KBM-7 (cell line): ENCODE data around the gene PPM1H.
A peak's percentile ranks its signal among the peaks of the same experiment; 100 is the strongest.
"Not testable (repeated sequence)": the region's sequence is repeated elsewhere in the genome, so short reads cannot be mapped to it uniquely, and the experiment has no call there.

Experiments
- DNase-seq: peaks from one replicate; pipeline ENCODE4 v3.0.0-alpha.2; 2015
- in situ Hi-C: fragments of 300-500 bp; cut with MboI; formaldehyde crosslinking; loops from 2 replicates; pipeline ENCODE4 v1.14.3; 2020; ENCODE audit warnings: low sequenced_read_pairs, low pct_unique_long_range_greater_than_20kb, mixed read lengths

PPM1H gene

DNA sequence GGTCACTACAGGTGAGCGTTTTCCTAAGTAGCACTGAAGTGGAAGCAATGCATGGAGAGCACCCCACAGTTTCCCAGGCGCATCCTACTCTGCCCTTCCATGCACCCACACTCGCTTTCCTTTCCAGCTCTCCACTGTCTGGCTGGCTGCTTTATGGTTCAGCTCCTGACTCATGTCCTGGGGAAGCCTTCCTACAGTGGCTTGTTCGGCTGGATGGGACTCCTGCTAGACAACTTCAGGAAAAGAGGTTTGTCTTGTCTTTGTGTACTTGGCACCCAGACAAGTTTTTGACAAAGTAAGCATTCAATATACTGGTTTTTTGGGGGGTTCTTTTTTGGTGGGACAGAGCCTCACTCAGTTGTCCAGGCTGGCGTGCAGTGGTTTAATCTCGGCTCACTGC lies 21.6 kb downstream of the PPM1H start:
- in situ Hi-C loops: no loop called here
- DNase-seq: no peak

DNA sequence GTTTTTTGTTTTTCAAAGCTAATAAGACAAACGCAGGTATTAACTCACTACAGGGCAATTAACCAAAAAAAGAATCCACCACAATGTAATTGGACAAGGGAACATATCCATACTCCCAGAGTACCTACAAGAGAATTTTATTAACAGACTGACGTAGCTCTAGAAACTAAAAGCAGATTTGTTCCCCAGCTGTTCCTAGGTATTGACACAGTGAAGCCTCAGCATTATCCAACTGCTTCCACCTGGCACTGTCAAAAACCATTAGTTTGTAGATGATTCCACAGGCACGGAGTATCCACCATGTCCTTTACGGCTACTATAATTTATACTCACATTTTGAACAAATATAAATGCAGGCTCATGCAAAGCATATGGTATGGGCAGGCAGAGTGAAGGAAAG lies 22.3 kb downstream of the PPM1H start:
- in situ Hi-C loops: no loop called here
- no peak for DNase-seq

DNA sequence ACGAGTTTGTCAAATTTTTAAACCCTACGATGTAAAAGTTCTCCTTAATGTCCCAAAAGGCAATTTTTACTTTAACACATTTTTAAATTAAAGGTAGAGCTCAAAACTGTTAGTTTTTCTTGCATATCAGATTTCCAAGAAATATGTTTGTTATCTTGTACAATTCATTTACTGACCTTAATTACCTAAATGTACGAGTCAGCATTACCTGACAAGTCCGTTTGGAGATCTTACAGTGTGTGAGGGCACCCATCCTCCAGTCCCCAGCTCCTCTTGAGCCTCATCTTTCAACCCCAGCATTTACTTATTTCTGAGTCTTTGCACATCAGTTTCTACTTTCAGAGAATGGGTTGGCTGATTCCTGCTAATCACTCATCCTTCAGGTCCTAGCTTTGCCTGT lies 23.7 kb downstream of the PPM1H start:
- no peak for DNase-seq
- in situ Hi-C loops: no loop called here

DNA sequence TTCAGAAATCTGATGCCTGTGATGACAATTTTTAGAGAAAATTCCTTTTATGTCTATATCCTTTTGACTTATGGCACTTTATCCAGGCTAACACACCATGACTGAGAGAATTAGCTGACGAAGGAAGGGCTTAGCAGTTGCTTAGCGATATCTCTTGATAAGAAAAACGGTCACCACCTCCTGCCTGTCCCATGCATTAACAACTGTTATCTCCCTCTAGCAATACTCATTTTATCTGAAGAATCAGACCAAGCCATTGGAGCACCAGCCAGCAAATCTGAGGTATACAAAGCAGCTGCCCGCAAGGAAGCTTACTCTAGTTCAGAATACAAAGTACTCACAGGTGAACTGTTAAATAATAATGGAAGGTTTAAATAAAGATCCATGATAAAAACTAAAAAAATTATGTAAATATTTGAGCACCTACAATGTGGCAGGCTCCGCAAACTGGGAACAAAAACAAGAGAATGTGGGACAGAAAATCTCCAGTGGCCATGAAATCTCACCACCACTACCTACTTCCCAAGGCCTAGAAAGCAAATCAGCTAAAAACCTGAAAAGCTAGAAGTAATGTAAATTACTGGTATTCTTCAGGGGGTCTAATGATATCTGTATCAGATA lies 24.3 kb downstream of the PPM1H start:
- DNase-seq: peak; percentile 25
- in situ Hi-C loops: no loop called here

DNA sequence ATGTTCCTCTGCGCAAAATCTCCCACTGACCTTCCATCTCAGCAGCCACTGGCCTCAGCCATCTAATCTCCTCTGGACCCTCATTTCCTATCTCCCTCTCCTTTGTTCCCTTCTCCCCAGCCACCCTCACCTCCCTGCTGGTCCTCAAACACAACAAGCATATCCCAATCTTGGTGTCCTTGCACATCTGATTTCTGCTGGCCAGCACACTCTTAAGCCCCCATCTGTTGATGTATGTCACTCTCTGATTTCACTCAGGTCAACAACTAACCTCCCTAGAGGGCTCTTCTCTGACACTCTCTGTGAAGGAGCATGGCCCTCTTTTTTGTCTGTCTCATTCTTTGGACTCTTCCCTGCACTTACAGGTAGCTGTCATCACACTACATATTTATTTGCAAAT lies 25.6 kb downstream of the PPM1H start:
- DNase-seq: no peak

DNA sequence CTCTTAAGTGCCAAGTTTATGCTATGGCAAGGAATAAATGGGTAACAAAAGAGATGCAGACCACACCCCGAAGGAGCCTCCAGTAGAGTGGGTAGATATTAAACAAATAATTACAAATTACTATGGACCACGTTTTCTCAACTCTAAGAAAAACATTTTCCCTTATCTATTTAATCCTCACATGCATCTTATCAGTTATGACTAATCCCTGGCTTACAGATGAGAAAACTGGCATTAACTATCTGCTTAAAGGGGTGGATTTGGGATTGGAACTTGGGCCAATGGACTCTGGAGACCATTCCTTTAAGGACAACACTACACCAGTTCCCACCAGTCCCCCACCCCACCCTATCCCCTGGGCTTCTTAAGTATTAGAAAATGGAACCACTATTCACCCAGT lies 26.3 kb downstream of the PPM1H start:
- in situ Hi-C loops: no loop called here
- no peak for DNase-seq

More for the DNA sequence above, 25.6 kb downstream of the PPM1H start:
- in situ Hi-C loops: no loop called here

DNA sequence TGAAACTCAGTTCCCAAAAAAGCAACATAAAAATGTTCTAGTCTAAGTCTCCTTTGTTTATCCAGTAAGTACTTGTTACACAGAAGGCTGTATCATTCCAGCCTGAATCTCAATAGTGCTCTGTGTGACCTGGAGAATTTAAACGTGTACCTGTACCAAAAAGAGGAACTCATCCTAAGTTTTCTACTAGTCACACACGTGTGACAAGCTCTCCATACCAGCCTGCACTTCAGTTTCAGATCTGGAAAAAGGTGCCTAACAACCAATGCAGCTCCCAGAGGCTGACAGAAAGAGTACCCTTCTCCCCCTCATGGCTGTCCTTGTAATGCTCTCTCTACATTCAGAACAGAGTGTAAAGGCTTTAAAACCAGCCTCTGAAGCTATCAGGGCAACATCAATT lies 27.4 kb downstream of the PPM1H start:
- in situ Hi-C loops: no loop called here
- no peak for DNase-seq

DNA sequence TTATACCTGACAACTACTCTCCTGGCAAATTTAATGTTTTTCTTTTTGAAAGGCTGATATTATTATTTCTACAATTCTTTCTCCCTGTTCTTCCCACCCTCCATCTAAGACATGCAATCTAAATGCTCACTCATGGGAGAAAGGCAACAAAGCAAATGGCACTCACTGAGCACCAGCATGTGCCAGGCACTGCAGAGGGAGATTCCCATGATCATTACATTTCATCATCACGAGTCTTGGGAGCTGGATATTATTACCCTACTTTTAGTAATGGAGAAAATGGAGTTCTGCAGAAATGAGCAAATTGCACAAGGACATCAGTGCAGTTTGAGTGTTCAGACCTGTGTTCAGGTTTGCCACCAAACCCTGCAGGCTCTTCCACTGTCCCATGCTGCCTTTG lies 27.9 kb downstream of the PPM1H start:
- in situ Hi-C loops: no loop called here
- DNase-seq: no peak

DNA sequence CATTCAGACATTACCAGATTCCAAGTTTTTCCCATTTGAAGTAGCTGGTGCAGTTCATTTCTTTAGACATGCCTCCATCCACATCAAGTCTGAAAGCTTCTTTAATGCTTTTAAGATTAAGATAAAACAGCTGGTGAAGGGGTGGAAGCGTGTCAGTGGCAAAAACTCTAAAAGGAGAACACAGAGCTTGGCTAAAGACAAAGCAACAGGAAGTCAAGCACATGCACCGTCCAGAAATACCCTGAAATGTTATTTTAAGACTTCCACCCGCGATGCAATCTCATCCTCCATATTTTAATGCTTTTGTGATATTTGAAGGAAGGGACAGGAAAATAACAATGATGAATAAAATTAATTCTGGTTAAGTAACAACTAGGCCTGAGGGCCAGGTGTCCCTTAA lies 31.8 kb downstream of the PPM1H start:
- in situ Hi-C loops: no loop called here
- peak; percentile 70 for DNase-seq

DNA sequence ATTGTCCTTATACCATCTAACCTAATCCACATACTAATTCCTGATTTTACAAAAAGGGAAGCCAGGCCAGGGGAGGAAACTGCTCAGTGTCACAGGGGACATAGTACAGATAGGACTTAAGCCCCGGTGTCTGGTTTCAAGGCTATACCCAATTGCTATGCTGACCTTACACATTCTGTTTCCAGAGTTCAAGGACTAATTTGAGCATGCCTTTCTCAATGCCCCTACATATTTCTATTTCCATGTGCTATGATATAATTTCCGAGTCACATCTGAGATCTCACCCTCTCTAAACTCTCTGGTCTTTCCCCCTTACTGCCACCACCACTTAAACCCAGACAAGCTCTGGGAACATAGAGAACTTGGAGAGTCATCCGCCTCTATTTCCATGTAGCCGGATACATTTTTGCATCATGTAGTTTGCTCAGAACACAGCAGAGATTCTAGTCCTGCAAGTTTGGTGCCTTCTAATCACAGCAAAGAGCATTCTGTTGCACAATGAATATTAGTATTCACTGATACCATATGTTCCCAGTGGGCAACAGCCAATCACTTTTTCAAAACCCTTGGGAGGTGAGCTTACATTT lies 34.2 kb downstream of the PPM1H start:
- in situ Hi-C loops: no loop called here
- DNase-seq: peak; percentile 35

DNA sequence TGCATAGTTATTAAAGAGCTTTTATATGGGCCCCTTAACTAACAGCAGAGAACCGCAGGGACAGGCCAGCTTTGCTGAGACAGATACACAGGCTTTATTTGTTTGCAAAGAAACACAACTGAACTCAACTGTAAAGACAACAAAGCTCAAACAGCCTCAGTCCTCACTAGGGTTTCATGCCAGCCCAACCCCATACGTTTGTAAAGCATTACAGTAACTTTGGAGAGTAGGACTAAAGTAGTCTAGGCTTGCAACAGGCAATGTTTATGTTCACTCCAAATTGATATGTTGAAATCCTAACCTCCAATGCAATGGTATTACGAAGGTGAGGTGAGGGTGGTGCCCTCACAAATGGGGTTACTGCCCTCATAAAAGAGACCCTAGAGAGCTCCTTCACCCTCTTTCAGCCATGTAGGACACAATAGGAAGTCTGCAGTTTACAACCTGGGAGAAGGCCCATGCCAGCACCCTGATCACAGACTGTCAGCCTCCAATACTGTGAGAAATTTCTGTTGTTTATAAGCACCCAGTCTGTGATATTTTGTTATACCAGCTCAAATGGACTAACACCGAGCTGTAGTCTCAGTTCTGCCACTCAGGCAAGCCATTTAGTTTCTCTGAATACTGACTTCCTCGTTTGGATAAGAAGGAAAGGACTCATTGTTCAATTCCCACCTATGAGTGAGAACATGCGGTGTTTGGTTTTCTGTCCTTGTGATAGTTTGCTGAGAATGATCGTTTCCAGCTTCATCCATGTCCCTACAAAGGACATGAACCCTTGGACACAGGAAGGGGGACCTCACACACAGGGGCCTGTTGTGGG lies 35.2 kb downstream of the PPM1H start:
- in situ Hi-C loops: no loop called here

DNA sequence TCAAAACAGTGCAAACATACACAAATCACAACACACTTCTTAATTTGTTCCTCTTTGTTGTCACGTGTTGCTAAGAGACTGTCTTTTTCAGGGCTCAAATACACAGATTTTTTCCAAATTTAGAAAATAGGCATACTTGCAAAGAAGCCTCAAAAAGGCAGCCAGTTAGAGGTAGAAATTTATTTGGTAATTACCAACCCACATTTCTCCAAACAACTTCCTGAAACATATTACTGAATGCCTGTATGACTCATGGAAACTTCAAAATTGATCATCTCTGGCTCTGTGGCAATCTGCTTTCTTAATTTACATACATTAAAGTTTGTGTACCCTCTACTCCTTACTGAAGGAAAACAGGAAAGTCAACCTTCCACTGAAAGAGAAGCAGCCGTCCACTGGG lies 36.4 kb downstream of the PPM1H start:
- in situ Hi-C loops: no loop called here
- peak; percentile 31 for DNase-seq

More for the DNA sequence above, 35.2 kb downstream of the PPM1H start:
- DNase-seq: no peak

DNA sequence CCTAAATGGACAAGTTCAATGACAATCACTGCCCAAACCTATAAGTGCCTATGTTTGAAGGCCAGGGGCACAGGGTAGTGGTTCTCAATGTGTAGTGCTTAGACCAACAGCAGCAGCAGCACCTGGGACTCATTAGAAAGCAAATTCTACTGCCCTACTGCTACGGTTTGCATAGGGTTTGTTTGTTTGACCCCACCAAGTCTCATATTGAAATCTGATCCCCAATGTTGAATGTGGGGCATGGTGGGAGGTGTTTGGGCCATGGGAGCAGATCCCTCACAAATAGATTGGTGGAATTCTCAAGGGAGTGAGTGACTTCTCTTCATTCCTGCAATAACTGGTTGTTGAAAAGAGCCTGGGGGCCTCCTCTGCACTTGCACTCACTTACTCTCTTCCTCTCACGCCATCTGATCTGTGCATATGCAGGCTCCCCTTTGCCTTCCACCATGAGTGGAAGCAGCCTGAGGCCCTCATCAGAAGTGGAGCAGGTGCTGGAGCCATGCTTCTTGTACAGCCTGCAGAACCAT lies 39.5 kb downstream of the PPM1H start:
- in situ Hi-C loops: no loop called here
- DNase-seq: no peak

DNA sequence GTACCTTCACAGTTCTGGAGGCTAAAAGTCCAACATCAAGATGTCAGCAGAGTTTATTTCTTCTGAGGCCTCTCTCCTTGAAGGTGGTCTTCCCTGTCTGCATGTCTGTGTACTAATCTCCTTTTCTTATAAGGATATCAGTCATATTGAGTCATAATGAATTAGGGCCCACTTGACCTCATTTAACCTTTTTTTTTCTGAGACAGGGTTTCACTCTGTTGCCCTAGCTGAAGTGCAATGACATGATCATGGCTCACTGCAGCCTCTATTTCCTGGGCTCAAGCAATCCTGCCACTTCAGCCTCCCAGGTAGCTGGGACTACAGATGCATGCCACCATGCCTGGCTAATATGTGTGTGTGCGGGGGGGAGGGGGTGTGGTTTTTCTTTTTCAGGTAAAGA lies 41.7 kb downstream of the PPM1H start:
- no peak for DNase-seq
- in situ Hi-C loops: no loop called here

DNA sequence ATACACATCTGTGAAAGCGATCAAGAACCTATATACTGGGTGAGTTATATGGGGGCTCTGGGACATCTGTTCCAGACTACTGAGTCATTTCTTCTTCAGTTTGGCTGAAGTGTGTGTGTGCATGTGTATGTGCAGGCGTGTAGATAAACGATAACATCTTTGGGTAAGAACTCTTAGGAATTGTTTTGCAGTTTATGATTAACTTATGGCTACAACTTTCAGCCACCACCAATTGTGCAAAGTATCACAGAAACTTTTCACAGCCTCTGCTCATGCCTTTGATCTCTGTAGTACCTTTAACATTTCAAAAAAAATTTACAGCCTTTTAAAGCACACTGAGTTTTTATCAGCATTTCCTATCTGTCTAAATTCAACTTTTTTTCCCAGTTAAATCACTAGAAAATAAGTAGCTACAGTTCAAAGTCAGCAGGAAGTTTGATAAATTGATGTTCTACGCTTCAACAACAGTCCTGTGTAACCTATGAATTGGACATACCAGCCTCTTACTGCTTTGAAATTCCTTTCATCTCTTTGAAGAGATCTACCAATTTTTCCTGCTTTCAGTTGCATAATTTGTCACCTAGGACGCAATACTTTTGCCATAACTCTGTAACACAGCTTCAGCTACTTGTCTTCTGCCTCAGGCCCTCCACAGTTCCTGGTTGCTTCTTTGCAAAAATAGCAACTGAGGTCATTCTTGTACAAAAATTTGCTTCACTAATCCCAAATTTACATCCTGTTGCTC lies 43.0 kb downstream of the PPM1H start:
- in situ Hi-C loops: no loop called here
- no peak for DNase-seq

DNA sequence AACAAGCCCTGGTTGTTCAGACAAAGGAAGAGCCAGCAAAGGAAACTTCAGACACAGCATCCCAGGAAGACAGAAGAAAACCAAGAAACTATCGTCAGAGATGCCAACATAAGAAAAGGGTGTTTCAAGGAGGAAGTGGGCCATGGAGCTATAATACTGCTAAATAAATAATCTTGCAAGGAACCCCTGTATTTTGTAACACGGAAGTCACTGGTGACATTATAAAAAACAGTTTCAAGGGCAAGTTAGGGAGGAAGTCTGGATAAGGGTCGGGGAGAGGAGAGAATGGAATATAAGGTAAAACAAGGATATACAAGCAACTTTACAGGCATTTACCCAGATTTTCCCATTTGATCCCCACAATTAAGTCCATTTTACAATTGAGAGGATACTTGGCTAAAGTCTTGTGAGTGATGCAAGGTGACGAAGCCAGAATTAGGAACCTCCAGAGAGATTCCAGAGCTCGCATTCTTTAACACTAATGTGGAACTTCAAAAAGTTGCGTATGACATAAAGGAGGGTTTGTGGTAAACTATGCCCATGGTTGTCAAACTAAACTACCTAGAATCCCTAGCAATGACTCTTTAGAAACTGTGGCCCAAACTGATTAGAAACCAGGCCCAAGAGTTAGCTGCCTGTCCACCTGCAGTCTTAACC lies 46.4 kb downstream of the PPM1H start:
- in situ Hi-C loops: no loop called here
- no peak for DNase-seq

DNA sequence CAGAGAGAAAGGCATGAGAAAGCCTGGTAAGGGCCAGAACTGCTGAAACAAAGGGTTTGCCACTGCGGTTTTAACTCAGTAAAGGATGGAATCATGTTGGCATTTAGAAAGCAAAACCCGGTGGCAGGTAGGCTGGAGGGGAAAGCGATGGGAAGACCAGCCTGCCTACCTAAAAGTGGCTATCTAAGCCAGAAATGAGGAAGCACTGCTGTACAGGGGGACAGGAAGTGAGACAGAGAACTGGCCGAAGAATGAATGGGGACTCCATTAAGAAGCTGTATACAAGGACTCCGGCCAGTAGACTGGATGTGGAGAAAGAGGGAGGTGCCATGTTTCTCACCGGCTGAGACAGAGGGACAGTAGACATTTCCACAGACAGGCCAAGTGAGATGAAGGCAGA lies 48.2 kb downstream of the PPM1H start:
- no peak for DNase-seq
- in situ Hi-C loops: no loop called here

DNA sequence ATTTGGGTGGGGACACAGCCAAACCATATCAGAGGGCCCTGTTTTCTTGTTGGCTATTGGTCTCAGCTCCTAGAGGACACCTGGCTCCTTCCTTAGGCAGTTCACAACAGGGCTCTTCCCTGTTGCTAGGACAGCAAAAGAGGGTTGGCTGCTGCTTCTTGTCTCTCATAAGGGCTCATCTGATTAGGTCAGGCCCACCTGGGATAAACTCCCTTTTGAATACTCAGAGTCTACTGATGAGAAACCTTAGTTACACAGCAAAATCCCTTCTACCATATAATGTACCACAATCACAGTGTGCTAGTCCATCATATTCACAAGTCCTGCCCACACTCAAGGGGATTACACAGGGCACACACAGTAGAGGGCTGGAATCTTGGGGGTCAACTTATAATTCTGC lies 49.7 kb downstream of the PPM1H start:
- no peak for DNase-seq
- in situ Hi-C loops: no loop called here

DNA sequence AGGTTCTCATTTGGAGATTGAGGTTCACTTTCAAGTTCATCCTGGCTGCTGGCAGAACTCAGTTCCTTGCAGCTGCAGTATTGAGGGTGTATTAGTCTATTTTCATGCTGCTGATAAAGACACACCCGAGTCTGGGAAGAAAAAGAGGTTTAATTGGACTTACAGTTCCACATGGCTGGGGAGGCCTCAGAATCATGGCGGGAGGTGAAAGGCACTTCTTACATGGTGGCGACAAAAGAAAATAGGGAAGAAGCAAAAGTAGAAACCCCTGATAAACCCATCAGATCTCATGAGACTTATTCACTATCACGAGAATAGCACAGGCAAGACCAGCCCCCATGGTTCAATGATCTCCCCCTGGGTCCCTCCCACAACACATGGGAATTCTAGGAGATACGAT lies 50.1 kb downstream of the PPM1H start:
- in situ Hi-C loops, DNase-seq: not testable (repeated sequence)
